ENCODE results near the gene PUSL1.
A peak's percentile ranks its signal among the peaks of the same experiment; 100 is the strongest.
"Not testable (repeated sequence)": the region's sequence is repeated elsewhere in the genome, so short reads cannot be mapped to it uniquely, and the experiment has no call there.

PUSL1 gene

DNA sequence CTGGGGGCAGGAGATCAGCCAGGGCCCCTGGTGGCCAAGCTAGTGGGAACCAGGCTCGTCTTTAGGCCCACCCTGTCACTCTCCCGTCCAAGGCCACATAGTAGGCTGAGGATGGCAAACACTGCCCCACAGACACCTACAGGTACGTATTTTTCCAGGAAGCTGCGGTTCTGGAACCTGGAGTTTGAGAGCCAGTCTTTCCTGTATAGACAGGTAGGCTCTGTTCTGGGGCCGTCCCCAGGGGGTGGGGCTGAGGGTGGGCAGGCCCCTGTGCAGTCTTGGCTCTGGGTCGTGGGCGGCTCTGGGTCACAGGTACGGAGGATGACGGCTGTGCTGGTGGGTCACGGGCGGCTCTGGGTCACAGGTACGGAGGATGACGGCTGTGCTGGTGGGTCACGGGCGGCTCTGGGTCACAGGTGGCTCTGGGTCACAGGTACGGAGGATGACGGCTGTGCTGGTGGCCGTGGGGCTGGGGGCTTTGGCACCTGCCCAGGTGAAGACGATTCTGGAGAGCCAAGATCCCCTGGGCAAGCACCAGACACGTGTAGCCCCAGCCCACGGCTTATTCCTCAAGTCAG, 2.2 kb downstream of the PUSL1 start:
- DNase-seq (ENCODE audit: low read depth) = no peak

GRCh38 chr1:1311107-1312104, 3.0 kb downstream of the PUSL1 start:
- DNase-seq (ENCODE audit: low read depth) = no peak

- DNase-seq (ENCODE audit: low read depth) = no peak
Observed at GRCh38 chr1:1312450-1313314, 4.3 kb downstream of the PUSL1 start.

DNA sequence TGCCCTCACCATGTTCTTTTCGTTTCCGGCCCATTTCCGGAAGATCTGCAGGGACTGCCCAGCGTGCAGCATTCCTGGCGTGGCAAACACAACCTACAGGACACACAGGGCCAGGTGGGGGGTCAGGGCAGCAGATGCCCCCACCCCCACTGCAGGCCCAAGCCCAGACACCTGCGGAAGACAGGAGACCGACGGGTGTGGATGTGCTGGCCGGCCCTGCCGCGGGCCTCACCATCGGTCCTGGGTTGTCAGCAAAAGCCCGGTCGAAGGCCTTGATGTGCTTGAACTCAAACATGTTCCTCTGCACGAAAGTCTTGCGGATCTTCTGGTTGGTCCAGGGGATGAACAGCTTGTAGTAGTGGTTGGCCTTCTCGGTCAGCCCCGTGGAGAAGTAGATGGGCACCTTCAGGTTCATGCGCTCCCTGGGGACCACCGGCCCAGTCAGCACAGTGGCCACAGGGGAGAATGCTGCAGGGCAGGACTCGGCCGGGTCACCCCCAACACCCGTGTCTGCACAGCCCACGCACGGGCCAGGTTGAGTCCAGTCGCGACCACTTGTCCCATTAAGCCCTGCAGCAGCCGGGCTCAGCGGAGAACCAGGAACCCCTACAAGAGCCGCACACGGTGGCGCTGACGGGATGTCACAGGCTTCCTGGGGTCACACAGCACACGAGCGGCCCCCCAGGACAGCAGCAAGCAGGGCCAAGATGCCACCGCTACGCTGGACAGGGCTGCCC, 5.3 kb downstream of the PUSL1 start:
- no peak for DNase-seq (ENCODE audit: low read depth)

DNA sequence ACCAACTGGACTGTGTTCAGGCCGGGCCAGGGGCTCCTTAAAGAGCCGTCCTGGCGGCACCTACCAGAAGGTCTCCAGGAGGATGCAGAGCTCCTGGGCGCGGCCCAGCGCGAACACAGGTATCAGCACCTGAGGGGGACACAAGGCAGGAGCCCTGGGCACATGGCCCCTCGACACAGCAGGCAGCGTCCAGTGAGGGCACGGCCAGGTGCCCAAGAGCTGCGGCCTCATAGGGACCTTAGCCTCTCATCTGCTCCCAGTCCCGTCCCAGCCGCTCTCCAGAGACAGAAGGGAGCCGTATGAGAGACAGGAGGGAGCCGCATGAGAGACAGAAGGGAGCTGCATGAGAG, 5.8 kb downstream of the PUSL1 start:
- no peak for DNase-seq (ENCODE audit: low read depth)

GRCh38 chr1:1314678-1315335, 6.4 kb downstream of the PUSL1 start:
- no peak for DNase-seq (ENCODE audit: low read depth)

- no peak for DNase-seq (ENCODE audit: low read depth)
Observed at GRCh38 chr1:1315435-1315954, 7.1 kb downstream of the PUSL1 start.

- DNase-seq (ENCODE audit: low read depth) = not testable (repeated sequence)
Observed at GRCh38 chr1:1316199-1316598, 7.8 kb downstream of the PUSL1 start.

- no peak for DNase-seq (ENCODE audit: low read depth)
Observed at GRCh38 chr1:1317420-1317819, 9.0 kb downstream of the PUSL1 start.

- no peak for DNase-seq (ENCODE audit: low read depth)
Observed at GRCh38 chr1:1318131-1318652, 9.8 kb downstream of the PUSL1 start.

DNA sequence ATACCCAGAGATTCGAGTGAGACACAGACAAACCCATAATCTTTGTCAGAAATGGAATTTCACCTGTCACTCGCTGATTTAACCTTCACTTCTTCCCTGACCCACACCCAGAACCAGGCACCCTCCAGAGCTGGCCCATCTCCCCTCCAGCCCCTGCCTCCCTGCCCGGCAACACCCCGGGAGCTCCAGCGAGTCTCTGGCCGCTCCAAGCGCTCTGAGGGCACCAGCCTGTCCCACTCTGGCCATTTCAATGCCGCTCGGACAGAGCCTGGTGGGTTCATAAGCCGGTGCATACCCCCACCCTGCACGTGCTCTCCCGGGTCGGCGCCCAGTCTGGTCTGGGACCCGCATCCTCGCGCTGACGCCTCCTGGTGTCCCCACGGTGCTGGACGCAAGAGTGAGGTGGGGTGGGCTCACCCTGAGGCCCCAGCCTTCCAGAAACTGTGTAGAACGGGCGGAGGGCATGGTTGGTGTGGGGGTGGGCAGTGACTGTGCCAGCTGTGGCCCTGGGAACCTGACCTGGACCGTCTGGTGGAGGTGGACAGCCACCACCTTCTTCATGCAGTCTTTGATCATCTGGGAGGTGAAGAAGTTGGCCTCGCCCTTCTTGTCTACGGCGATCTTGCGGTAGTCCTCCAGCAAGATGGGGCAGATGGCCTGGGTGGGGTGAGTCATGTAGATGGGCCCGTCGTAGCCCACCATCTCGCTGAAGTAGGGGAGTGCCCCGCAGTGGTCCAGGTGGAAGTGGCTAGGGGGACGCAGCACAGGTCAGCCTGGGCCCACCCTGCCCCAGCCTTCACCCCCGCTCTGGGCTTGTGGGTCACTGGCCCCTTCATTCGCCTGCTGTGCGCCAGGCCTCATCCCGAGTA, 10.6 kb downstream of the PUSL1 start:
- no peak for DNase-seq (ENCODE audit: low read depth)

DNA sequence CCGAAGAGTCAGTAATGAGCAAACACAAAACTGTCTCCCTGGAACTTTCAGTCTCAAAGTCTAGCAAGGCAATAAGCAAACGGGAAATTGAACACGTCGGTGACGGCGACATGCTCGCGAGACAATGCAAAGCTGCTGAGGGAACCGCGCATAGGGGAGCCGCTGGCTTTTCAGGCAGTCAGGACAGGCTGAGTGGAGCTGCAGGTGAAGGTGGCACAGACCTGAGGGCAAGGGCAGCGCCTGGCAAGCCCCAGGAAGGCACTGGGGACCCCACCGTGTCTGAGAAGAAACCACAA, 11.2 kb downstream of the PUSL1 start:
- DNase-seq (ENCODE audit: low read depth) = no peak

DNA sequence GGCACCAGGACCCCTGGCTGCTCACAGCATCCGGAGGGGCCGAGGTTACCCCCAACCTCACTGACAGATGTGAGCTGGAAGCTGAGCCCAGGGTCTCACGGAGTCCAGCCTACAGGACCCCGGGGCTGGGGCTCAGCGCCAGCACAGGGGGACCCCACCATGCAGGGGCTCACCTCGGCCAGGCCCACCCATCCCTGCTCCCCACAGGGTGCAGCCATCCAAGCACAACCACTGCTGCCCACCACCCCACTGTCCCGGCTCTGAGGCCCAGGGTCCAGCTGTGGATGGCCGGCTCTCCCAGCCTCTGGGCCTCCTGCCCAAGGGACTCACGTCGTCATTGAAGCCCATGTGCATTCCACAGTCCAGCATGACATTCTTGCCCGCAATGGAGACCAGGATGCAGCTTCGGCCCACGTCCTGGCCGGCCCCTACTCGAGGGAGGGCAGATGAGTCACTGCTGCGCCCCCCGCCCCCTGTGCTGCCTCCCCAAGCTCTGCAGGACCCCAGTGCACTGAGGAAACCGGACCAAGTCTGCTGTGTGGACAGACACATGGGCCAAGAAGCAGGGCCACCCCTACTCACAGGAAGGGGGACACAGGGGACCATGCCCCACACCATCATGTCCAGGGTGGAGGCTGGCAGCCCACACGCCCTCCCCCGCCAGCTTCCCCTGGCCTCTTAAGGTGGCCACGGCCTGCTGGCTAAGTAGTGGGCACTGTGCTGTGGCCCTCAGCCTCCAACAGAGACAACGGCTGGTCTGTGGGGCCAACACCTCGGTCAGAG, 12.5 kb downstream of the PUSL1 start:
- DNase-seq (ENCODE audit: low read depth) = no peak

DNA sequence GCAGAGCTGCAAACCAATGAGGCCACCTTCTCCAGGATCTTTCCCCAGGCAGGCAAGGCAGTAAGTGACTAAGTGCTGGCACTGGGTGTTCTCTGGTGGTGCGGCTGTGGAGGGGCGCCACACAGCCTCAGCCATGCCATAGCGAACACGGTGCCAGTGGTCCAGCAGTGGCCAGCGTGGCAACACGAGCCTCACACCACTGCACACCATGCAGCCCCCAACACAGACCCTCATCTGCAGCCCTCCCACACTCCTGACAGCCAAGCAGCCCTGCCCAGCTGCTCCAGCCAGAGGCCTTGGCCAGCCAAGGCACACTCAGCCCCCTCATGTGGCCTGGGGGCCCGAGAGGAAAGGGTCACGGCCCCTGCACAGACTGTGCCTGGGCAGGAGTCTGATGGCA, 13.1 kb downstream of the PUSL1 start:
- DNase-seq (ENCODE audit: low read depth) = no peak

- DNase-seq (ENCODE audit: low read depth) = no peak
Observed at GRCh38 chr1:1322418-1322817, 14.0 kb downstream of the PUSL1 start.

GRCh38 chr1:1322952-1323351, 14.6 kb downstream of the PUSL1 start:
- no peak for DNase-seq (ENCODE audit: low read depth)

- DNase-seq (ENCODE audit: low read depth) = no peak
Observed at GRCh38 chr1:1324084-1324523, 15.7 kb downstream of the PUSL1 start.

- peak; percentile 93 for DNase-seq (ENCODE audit: low read depth)
Observed at GRCh38 chr1:1324524-1325287, 16.3 kb downstream of the PUSL1 start, which contains the start of the genes CPTP and INTS11. Gene CPTP, plus strand, starts transcription at chr1:1324802. Its CDS starts 2,109 bp downstream, at chr1:1326911. Gene INTS11, minus strand, starts transcription at chr1:1324660. Its CDS starts 52 bp downstream, at chr1:1324608.

Measured in CMK (cell line).